ENCODE results near the gene MYL4. TPM values are rescaled to one million over a fixed set of nuclear protein-coding genes. Genes with fewer than 3 reads are reported as not detected.
A peak's percentile ranks its signal among the peaks of the same experiment; 100 is the strongest.

MYL4 gene
- total RNA-seq, 1 donor = not detected

GRCh38 chr17:47188271-47188875, 20.8 kb upstream of the MYL4 start:
- Histone ChIP-seq H3K4me3 (ENCODE audit: low read length) (peak overlapping the region; percentile 73), H3K4me1 (ENCODE audit: insufficient read depth, low read length) (peaks cover 21% of the 10 kb centered on the region), H3K9me3 (ENCODE audit: low read depth, low read length) (no peaks in the 10 kb centered on the region), H3K27me3 (ENCODE audit: insufficient read depth, low read length) (no peaks in the 10 kb centered on the region)

- Histone ChIP-seq H3K4me1 (ENCODE audit: insufficient read depth, low read length) (peaks cover 21% of the 10 kb centered on the region), H3K9me3 (ENCODE audit: low read depth, low read length) (no peaks in the 10 kb centered on the region), H3K27me3 (ENCODE audit: insufficient read depth, low read length) (no peaks in the 10 kb centered on the region), H3K4me3 (ENCODE audit: low read length) (peak within 1 kb of the TSS; percentile 73)
Measured at GRCh38 chr17:47188876-47189731, 20.0 kb upstream of the MYL4 start, which contains the start of gene CDC27. Gene CDC27, minus strand, starts transcription at chr17:47189295. Its CDS starts 123 bp downstream, at chr17:47189172.

DNA sequence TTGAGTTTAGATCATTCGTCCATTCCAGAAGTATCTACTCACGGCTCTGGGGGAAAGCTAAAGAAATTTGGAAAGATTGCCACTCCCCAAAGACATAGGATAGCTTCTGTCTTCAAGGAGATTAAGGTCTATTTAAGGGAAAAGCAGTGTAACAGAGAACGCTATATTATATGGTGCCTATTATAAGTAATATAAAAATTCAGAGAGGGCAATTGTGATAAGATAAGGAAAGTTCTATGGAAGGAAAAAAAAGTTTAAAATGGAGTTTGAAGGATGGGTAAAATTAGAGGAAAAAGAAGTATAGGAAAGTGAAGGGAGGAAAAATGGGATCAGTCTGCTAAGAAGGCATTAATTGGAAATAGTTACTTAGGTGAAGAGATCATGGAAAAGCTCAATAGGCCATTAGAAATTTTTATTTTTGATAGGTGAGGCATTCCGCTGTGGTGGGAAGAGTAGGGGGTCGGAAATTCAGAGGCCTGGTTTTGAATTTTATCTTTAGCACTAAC, 19.4 kb upstream of the MYL4 start:
- peaks cover 17% of the 10 kb centered on the region for H3K4me1 ChIP-seq (ENCODE audit: insufficient read depth, low read length)
- H3K27me3 ChIP-seq (ENCODE audit: insufficient read depth, low read length) = no peaks in the 10 kb centered on the region
- peak overlapping the region; percentile 73 for H3K4me3 ChIP-seq (ENCODE audit: low read length)
- H3K9me3 ChIP-seq (ENCODE audit: low read depth, low read length) = no peaks in the 10 kb centered on the region

DNA sequence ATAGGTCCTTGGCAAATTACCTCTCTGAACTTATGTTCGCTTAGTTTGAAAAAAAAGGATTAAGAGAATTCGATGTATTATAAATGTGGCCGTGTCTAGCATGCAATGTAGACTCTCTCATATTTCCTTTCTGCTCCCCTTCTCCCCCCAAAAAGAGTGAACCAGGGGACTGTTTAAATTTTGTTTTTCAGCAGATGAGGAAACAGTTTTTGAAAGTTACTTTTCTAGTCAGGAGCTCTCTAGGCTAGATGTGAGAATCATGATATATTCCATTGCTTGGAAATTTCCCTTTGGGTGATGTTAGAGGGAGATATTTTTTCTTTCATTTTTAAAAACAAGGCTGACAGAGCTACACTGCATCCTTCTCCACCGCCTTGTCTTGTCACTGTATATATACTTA, 18.9 kb upstream of the MYL4 start:
- no peaks in the 10 kb centered on the region for H3K9me3 ChIP-seq (ENCODE audit: low read depth, low read length)
- no peaks in the 10 kb centered on the region for H3K27me3 ChIP-seq (ENCODE audit: insufficient read depth, low read length)
- H3K4me1 ChIP-seq (ENCODE audit: insufficient read depth, low read length) = peaks cover 16% of the 10 kb centered on the region
- no peak overlapping the region for H3K4me3 ChIP-seq (ENCODE audit: low read length)

- Histone ChIP-seq H3K4me3 (ENCODE audit: low read length) (no peak overlapping the region), H3K27me3 (ENCODE audit: insufficient read depth, low read length) (no peaks in the 10 kb centered on the region), H3K4me1 (ENCODE audit: insufficient read depth, low read length) (peaks cover 14% of the 10 kb centered on the region), H3K9me3 (ENCODE audit: low read depth, low read length) (no peaks in the 10 kb centered on the region)
Measured at GRCh38 chr17:47190770-47191169, 18.4 kb upstream of the MYL4 start.

- H3K9me3 ChIP-seq (ENCODE audit: low read depth, low read length) = no peaks in the 10 kb centered on the region
- no peaks in the 10 kb centered on the region for H3K27me3 ChIP-seq (ENCODE audit: insufficient read depth, low read length)
- H3K4me3 ChIP-seq (ENCODE audit: low read length) = no peak overlapping the region
- H3K4me1 ChIP-seq (ENCODE audit: insufficient read depth, low read length) = peaks cover 6% of the 10 kb centered on the region
Measured at GRCh38 chr17:47192554-47192953, 16.6 kb upstream of the MYL4 start.

DNA sequence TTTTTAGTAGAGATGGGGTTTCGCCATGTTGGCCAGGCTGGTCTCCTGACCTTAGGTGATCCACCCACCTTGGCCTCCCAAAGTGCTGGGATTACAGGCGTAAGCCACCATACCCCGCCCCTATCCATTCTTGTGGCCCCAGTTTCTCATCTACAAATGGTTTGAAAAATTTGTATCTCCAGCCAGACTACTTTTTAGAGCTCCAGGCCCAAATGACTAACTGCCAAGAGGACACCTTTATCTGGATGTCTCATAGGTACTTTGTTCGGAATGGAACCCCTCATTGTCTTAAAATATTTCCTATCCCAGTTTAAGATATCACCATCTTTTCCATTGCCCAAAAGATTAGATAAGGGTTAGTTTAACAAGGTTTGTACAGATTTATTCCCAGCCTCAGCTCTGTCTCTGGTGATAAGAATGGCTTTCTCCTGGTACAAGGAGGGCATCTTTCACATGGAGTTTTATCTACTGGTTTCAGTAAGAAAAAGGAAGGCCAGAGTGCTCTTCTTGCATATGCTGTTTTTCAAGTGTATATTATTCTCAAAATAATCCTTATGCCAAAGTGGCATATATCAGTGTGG, 15.1 kb upstream of the MYL4 start:
- Histone ChIP-seq H3K9me3 (ENCODE audit: low read depth, low read length) (no peaks in the 10 kb centered on the region), H3K27me3 (ENCODE audit: insufficient read depth, low read length) (no peaks in the 10 kb centered on the region), H3K4me3 (ENCODE audit: low read length) (no peak overlapping the region), H3K4me1 (ENCODE audit: insufficient read depth, low read length) (no peaks in the 10 kb centered on the region)

DNA sequence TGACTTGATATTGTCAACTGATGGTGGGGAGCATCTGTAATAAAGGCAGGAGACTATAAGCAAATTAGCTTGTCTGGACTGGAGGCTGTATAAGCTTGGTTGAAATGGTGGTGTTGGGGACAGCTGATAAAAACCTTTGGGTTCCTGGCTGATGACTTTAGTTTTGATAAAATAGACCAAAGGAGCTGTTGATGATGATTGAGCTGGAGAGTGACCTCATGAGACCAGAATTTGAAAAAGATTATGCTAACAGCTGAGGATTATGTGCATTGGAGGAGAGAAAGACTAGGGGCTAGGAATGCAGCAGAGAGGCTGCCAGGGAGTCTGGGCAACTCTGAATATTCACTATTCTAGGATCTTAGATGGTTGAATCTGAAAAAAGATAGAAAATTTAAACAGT, 11.3 kb upstream of the MYL4 start:
- Histone ChIP-seq H3K4me3 (ENCODE audit: low read length) (no peak overlapping the region), H3K27me3 (ENCODE audit: insufficient read depth, low read length) (no peaks in the 10 kb centered on the region), H3K4me1 (ENCODE audit: insufficient read depth, low read length) (peaks cover 21% of the 10 kb centered on the region), H3K9me3 (ENCODE audit: low read depth, low read length) (no peaks in the 10 kb centered on the region)

- Histone ChIP-seq H3K4me3 (ENCODE audit: low read length) (no peak overlapping the region), H3K27me3 (ENCODE audit: insufficient read depth, low read length) (no peaks in the 10 kb centered on the region), H3K9me3 (ENCODE audit: low read depth, low read length) (no peaks in the 10 kb centered on the region), H3K4me1 (ENCODE audit: insufficient read depth, low read length) (peaks cover 34% of the 10 kb centered on the region)
Measured at GRCh38 chr17:47199627-47200324, 9.4 kb upstream of the MYL4 start.

DNA sequence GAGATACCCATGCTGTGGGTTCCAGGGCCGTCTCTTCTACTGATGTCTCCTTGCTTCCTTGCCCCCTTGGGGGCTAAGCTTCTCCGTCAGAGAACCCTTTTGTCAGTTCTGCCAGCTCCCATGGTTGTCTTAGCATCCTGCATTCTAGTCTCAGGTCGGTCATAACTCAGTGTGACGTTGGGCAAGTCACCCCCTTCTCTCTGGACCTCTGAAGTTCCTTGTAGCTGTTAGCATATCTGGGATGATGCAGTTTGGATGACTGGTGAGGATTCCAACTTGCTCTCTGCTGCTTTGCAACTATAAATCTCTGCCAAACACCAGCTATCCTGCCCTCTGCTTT, 8.9 kb upstream of the MYL4 start:
- Histone ChIP-seq H3K4me3 (ENCODE audit: low read length) (no peak overlapping the region), H3K4me1 (ENCODE audit: insufficient read depth, low read length) (peaks cover 40% of the 10 kb centered on the region), H3K27me3 (ENCODE audit: insufficient read depth, low read length) (no peaks in the 10 kb centered on the region), H3K9me3 (ENCODE audit: low read depth, low read length) (no peaks in the 10 kb centered on the region)

GRCh38 chr17:47201166-47201565, 8.0 kb upstream of the MYL4 start:
- H3K4me1 ChIP-seq (ENCODE audit: insufficient read depth, low read length) = peaks cover 48% of the 10 kb centered on the region

DNA sequence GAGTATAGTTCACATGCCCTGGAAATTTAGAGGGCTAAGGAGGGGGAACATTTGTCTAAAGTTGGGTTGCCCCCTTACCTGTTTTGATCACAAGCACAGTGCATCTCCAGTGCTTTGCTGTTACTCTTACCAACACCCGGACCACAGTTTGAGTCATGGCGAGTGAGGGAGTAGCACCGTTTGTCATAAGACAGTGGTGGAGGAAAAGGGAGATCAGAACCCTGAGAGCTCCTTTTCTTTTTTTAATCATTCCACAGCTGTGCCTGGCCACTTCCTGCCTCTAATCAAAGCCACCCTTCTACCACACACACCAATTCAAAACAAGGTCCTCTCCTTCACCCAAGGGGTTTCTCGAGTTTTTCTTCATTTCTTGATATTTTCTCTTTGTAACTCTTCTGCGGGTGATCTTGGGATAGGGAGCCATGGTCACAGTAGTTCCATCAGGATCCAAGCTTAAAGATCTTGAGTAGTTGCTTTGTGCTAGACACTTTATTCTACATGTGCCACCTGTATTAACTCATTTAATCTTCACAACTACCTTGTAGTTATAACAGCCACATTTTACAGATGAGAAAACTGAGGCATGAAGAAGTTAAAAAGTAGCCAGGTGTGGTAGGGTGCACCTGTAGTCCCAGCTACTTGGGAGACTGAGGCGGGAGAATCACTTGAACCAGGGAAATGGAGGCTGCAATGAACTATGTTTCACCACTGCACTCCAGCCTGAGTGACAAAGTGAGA, 5.0 kb upstream of the MYL4 start:
- no peak overlapping the region for H3K4me3 ChIP-seq (ENCODE audit: low read length)
- no peaks in the 10 kb centered on the region for H3K9me3 ChIP-seq (ENCODE audit: low read depth, low read length)
- peaks cover 60% of the 10 kb centered on the region for H3K4me1 ChIP-seq (ENCODE audit: insufficient read depth, low read length)
- H3K27me3 ChIP-seq (ENCODE audit: insufficient read depth, low read length) = no peaks in the 10 kb centered on the region

More at GRCh38 chr17:47201166-47201565, 8.0 kb upstream of the MYL4 start:
- Histone ChIP-seq H3K4me3 (ENCODE audit: low read length) (no peak overlapping the region), H3K27me3 (ENCODE audit: insufficient read depth, low read length) (no peaks in the 10 kb centered on the region), H3K9me3 (ENCODE audit: low read depth, low read length) (no peaks in the 10 kb centered on the region)

GRCh38 chr17:47204722-47205418, 4.3 kb upstream of the MYL4 start:
- H3K9me3 ChIP-seq (ENCODE audit: low read depth, low read length) = no peaks in the 10 kb centered on the region
- H3K4me3 ChIP-seq (ENCODE audit: low read length) = no peak overlapping the region
- no peaks in the 10 kb centered on the region for H3K27me3 ChIP-seq (ENCODE audit: insufficient read depth, low read length)
- peaks cover 53% of the 10 kb centered on the region for H3K4me1 ChIP-seq (ENCODE audit: insufficient read depth, low read length)

- Histone ChIP-seq H3K4me1 (ENCODE audit: insufficient read depth, low read length) (peaks cover 47% of the 10 kb centered on the region), H3K27me3 (ENCODE audit: insufficient read depth, low read length) (no peaks in the 10 kb centered on the region), H3K9me3 (ENCODE audit: low read depth, low read length) (no peaks in the 10 kb centered on the region), H3K4me3 (ENCODE audit: low read length) (no peak overlapping the region)
Measured at GRCh38 chr17:47205419-47205963, 3.7 kb upstream of the MYL4 start.

All from mononuclear cell (primary cell).